ENCODE measurements around the gene PACS1.
"Not testable (repeated sequence)": the region's sequence is repeated elsewhere in the genome, so short reads cannot be mapped to it uniquely, and the experiment has no call there.

The PACS1 gene

DNA sequence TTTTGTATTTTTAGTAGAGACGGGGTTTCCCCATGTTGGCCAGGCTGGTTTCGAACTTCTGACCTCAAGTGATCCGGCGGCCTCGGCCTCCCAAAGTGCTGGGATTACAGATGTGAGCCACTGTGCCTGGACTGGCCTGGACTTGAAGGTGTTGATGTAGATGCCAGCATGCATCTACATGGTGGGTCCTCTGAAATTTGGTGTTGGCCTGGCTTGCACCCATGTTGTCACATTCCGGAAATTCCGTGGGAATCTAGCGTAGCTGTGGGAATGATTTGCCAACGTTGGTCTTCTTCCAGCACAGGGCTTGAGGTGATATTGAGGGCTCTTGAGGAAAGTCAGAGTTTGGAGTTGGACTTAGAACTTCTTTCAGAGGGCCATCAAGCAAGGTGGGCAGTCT lies 6.5 kb downstream of the PACS1 start:
- DNase-seq = no peak

- DNase-seq = no peak
Observed at GRCh38 chr11:66077927-66078326, 7.9 kb downstream of the PACS1 start.

GRCh38 chr11:66078949-66079348 lies 8.9 kb downstream of the PACS1 start:
- DNase-seq = not testable (repeated sequence)

DNA sequence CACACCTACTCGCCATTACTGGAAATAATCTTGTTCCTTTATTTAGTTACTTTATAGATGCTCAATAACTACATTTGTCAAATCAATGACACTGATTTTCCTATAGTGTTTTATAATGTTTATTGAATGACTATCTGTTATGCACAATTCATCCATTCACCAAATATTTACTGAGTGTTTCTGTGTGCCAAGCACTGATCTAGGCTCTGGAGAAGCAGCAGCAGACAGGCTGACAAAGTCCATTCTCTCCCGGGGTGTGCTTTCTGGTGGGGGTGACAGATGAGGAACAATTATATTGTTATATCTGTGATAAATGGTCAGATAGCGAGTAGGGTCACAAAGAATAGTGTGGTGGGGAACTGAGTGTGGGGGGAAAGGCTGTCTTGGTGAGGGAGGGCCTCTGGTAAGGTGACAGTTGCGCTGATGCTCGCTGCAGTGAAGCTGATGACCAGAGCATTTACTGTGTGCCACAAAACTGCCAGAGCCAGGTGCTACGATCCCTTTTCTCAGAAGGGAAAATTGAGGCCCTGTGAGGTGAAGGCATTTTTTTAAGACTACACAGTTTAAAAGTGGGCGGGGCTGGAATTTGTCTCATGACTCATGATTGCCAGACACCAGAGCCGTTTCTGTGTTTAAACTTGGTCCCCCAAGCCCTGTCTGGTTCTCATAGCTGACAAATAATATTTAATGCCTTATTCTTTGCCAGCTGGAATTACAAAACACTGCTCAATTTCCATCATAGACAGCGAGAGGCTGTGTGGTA lies 10.2 kb downstream of the PACS1 start:
- DNase-seq = no peak

- no peak for DNase-seq
Observed at GRCh38 chr11:66081505-66081904, 11.4 kb downstream of the PACS1 start.

- no peak for DNase-seq
Observed at GRCh38 chr11:66082946-66083698, 13.1 kb downstream of the PACS1 start.

- DNase-seq = no peak
Observed at GRCh38 chr11:66083767-66084166, 13.7 kb downstream of the PACS1 start.

- no peak for DNase-seq
Observed at GRCh38 chr11:66084821-66085475, 14.9 kb downstream of the PACS1 start.

- no peak for DNase-seq
Observed at GRCh38 chr11:66087148-66087908, 17.3 kb downstream of the PACS1 start.

- DNase-seq = no peak
Observed at GRCh38 chr11:66089067-66089466, 19.0 kb downstream of the PACS1 start.

DNA sequence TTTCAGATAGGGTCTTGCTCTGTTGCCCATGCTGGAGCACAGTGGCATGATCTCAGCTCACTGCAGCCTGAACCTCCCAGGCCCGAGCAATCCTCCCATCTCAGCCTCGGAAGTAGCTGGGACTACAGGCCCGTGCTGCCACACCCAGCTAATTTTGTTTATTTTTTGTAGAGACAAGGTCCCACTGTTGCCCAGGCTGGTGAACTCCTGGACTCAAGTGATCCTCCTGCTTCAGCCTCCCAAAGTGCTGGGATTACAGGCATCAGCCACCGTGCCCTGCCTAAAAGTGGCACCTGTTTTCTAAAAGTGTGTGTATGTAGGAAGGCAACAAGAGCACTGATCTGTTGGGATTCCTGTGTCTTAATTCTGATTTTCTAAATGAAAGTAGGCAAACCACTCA lies 20.2 kb downstream of the PACS1 start:
- no peak for DNase-seq

DNA sequence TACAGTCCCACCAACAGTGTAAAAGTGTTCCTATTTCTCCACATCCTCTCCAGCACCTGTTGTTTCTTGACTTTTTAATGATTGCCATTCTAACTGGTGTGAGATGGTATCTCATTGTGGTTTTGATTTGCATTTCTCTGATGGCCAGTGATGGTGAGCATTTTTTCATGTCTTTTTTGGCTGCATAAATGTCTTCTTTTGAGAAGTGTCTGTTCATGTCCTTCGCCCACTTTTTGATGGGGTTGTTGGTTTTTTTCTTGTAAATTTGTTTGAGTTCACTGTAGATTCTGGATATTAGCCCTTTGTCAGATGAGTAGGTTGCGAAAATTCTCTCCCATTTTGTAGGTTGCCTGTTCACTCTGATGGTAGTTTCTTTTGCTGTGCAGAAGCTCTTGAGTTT lies 22.1 kb downstream of the PACS1 start:
- DNase-seq = not testable (repeated sequence)

GRCh38 chr11:66099746-66100145 lies 29.7 kb downstream of the PACS1 start:
- not testable (repeated sequence) for DNase-seq

GRCh38 chr11:66100272-66101065 lies 30.4 kb downstream of the PACS1 start:
- DNase-seq = peak; percentile 72

DNA sequence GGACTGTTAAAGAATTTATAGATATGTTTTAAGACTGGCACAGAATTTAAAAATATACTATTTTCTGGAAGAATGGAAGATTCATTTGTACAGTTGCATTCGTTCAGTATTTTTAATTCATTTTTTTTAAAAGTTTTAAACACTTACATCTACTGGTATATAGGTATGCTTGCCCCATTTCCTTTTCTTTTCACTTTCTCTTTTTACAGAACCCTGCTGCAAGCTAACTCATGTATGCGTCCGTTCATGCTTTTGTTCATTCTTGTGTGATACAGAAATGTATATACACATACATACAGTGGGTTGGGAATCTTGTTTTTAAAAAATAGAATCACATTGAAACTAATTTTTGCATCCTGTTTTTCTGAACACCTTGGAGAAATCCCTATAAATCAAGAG lies 31.0 kb downstream of the PACS1 start:
- DNase-seq = no peak

- no peak for DNase-seq
Observed at GRCh38 chr11:66104057-66104638, 34.1 kb downstream of the PACS1 start.

DNA sequence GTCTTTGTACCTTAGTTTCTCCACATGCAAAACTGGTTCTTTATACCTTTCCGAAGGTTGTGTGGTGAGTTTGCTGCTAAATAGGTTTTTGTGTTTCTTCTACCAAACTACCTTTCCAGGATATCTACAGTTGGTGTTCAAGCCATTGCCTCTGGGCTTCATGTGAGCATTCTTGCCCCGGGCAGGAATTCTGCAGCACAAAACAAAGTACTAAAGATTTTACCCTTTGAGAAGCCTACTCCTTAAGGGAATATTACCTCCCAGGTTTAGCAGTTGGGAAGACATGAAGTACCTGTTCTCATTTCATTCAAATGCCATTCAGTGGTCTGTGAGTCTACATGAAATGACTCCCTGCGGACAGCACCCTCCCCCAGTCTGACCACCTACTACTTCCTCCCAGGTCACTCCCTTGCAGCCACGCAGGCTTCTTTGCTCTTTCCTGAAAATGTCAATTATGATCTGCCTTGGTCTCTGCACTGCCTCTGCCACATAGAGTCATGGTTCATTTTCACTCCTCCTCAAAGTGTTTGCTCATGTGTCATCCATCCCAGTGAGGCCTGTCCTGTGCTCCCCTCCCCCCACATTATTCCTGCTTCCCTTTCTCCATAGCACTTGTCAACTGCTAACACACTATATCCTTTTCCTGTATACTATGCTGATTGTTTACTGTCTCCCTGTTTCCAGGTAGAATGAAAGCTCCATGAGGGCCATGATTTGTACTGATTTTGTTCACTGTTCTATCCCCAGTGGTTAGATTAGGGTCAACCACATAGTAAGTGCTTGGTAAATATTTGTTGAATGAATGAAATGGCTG lies 36.9 kb downstream of the PACS1 start:
- DNase-seq = no peak

- DNase-seq = no peak
Observed at GRCh38 chr11:66107600-66108510, 37.8 kb downstream of the PACS1 start.

DNA sequence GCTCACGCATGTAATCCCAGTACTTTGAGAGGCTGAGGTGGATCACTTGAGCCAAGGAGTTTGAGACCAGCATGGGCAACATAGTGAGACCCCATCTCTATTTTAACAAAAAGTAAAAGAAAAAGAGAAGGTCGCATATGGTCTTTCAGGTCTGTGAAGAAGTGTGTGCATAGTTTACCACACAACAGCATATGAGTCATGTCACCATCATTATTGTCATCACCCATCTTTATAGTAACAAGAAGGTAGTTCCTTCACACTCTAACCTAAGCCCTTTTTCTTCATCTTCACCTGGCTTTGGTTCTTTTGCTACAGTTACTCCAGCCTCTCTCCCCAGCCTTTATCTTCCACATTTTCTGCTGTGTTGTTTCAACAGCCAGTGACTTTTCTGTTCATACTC lies 39.2 kb downstream of the PACS1 start:
- DNase-seq = no peak

GRCh38 chr11:66111158-66111557 lies 41.1 kb downstream of the PACS1 start:
- no peak for DNase-seq

Measured in left hindlimb (tissue), 1 donor.